HUES64 (cell line): Measurements from ENCODE around the gene BPIFB6.

Experiments used
- H3K27ac ChIP-seq: 2 replicates; pipeline ENCODE4 v1.7.0; 2013; ENCODE audit warnings: low read depth, low read length, inconsistent platforms
- H3K27me3 ChIP-seq: 2 replicates; pipeline ENCODE4 v1.6.1; 2013; ENCODE audit warnings: mild to moderate bottlenecking, low read length; ENCODE audit not compliant: insufficient read depth
- H3K36me3 ChIP-seq: 2 replicates; pipeline ENCODE4 v1.6.1; 2013; ENCODE audit warnings: mild to moderate bottlenecking, low read length; ENCODE audit not compliant: insufficient read depth
- H3K4me1 ChIP-seq: 2 replicates; pipeline ENCODE4 v1.6.1; 2013; ENCODE audit warnings: mild to moderate bottlenecking, low read length, moderate library complexity; ENCODE audit not compliant: insufficient read depth
- H3K4me3 ChIP-seq: 2 replicates; pipeline ENCODE4 v1.5.1; 2013; ENCODE audit warnings: mild to moderate bottlenecking, low read length, moderate library complexity
- H3K9ac ChIP-seq: 2 replicates; pipeline ENCODE4 v1.6.1; 2013; ENCODE audit warnings: mild to moderate bottlenecking, low read depth, low read length
- H3K9me3 ChIP-seq: 2 replicates; pipeline ENCODE4 v1.6.1; 2013; ENCODE audit warnings: low read depth, low read length; ENCODE audit not compliant: insufficient read depth
- WGBS: fragments of 150-250, 120-280 bp; methylation state at CpG from one replicate; pipeline ENCODE4 v1.1.7; 2013; ENCODE audit warnings: missing lambda C conversion rate; 5-methylcytosine and 5-hydroxymethylcytosine counted together

Gene BPIFB6

GRCh38 chr20:33083544-33084340, 52.3 kb downstream of the BPIFB6 start:
- Histone ChIP-seq H3K9ac (no peak overlapping the region), H3K9me3 (no peaks in the 10 kb centered on the region), H3K4me3 (no peak overlapping the region), H3K27ac (no peak overlapping the region), H3K4me1 (no peaks in the 10 kb centered on the region), H3K36me3 (no peaks in the 10 kb centered on the region), H3K27me3 (no peaks in the 10 kb centered on the region)
- WGBS = 92% methylated on average over 20 of the region's 20 CpGs

GRCh38 chr20:33084722-33085121, 53.3 kb downstream of the BPIFB6 start:
- Histone ChIP-seq H3K9me3 (no peaks in the 10 kb centered on the region), H3K27ac (no peak overlapping the region), H3K9ac (no peak overlapping the region), H3K36me3 (no peaks in the 10 kb centered on the region), H3K27me3 (no peaks in the 10 kb centered on the region), H3K4me1 (no peaks in the 10 kb centered on the region), H3K4me3 (no peak overlapping the region)
- 95% methylated on average over 15 of the region's 15 CpGs for WGBS

DNA sequence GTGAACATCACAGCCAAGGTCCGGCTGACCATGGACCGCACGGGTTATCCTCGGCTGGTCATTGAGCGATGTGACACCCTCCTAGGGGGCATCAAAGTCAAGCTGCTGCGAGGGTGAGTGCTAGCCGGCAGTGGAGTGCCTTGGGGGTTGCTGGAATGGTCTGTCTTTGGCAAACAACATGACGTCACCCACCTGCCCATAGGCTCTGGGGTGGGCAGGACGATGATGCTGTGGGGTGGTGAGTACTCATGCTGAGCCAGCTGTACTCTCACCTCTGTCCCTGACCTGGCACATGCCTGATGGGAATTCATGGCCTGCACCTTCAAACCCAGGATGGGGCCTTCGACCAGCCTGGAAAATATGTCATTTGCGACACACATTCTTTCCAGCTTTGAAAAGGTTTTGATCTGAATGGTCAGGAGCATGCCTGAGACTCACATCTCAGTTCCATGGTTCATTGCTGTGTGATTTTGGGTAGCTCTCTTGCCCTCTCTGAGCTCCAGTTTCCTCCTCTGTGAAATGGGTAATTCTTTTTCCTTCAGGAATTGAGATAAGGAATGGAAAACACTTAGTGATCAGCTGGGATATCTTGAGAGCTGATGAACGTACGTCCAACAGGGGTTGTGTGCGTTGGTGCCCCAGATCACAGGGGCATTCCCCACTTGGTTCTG, 54.7 kb downstream of the BPIFB6 start:
- H3K4me1 ChIP-seq = no peaks in the 10 kb centered on the region
- WGBS = 91% methylated on average over 14 of the region's 14 CpGs
- H3K27me3 ChIP-seq = no peaks in the 10 kb centered on the region
- H3K27ac ChIP-seq = no peak overlapping the region
- H3K36me3 ChIP-seq = no peaks in the 10 kb centered on the region
- no peaks in the 10 kb centered on the region for H3K9me3 ChIP-seq
- no peak overlapping the region for H3K4me3 ChIP-seq
- H3K9ac ChIP-seq = no peak overlapping the region

- Histone ChIP-seq H3K4me3 (no peak overlapping the region), H3K4me1 (no peaks in the 10 kb centered on the region), H3K9ac (no peak overlapping the region), H3K36me3 (no peaks in the 10 kb centered on the region), H3K27ac (no peak overlapping the region), H3K27me3 (no peaks in the 10 kb centered on the region), H3K9me3 (no peaks in the 10 kb centered on the region)
- WGBS = 88% methylated on average over 3 of the region's 3 CpGs
These were observed 59.7 kb downstream of the BPIFB6 start for GRCh38 chr20:33091147-33091546.

- Histone ChIP-seq H3K4me3 (no peak overlapping the region), H3K9ac (no peak overlapping the region), H3K27ac (no peak overlapping the region), H3K9me3 (no peaks in the 10 kb centered on the region), H3K36me3 (no peaks in the 10 kb centered on the region), H3K27me3 (no peaks in the 10 kb centered on the region), H3K4me1 (no peaks in the 10 kb centered on the region)
- 86% methylated on average over 3 of the region's 3 CpGs for WGBS
These were observed 60.2 kb downstream of the BPIFB6 start for GRCh38 chr20:33091693-33092092.

DNA sequence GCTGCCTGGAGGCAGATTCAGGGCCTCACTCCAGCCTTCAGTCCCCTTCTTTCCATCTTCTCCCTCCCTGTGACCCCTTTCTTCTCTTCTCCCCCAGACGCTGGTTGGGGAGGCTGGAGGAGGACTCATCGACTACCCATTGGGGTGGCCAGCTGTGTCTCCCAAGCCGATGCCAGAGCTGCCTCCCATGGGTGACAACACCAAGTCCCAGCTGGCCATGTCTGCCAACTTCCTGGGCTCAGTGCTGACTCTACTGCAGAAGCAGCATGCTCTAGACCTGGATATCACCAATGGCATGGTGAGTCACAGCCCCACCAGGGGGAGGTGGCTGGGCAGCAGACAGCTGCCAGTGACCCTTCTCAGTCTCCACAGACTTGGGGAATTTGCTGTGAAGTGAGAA, 60.9 kb downstream of the BPIFB6 start:
- Histone ChIP-seq H3K9me3 (no peaks in the 10 kb centered on the region), H3K4me3 (no peak overlapping the region), H3K27ac (no peak overlapping the region), H3K36me3 (no peaks in the 10 kb centered on the region), H3K27me3 (no peaks in the 10 kb centered on the region), H3K9ac (no peak overlapping the region), H3K4me1 (no peaks in the 10 kb centered on the region)
- WGBS = 86% methylated on average over 3 of the region's 3 CpGs

- WGBS = 84% methylated on average over 1 of the region's 1 CpG
- Histone ChIP-seq H3K9me3 (no peaks in the 10 kb centered on the region), H3K27ac (no peak overlapping the region), H3K36me3 (no peaks in the 10 kb centered on the region), H3K27me3 (no peaks in the 10 kb centered on the region), H3K9ac (no peak overlapping the region), H3K4me1 (no peaks in the 10 kb centered on the region), H3K4me3 (no peak overlapping the region)
These were observed 61.6 kb downstream of the BPIFB6 start for GRCh38 chr20:33093074-33093473.

GRCh38 chr20:33093582-33093981, 62.1 kb downstream of the BPIFB6 start:
- Histone ChIP-seq H3K36me3 (no peaks in the 10 kb centered on the region), H3K27me3 (no peaks in the 10 kb centered on the region), H3K27ac (no peak overlapping the region), H3K4me3 (no peak overlapping the region), H3K4me1 (no peaks in the 10 kb centered on the region), H3K9me3 (no peaks in the 10 kb centered on the region), H3K9ac (no peak overlapping the region)
- 70% methylated on average over 1 of the region's 1 CpG for WGBS
